ENCODE data around the gene CEBPB. TPM values are rescaled to one million over a fixed set of nuclear protein-coding genes. Genes with fewer than 3 reads are reported as not detected.

Gene CEBPB
- total and polyA plus RNA-seq, 9 donors: 15.7 to 296 (median 100) TPM

GRCh38 chr20:50146732-50147662, 43.6 kb upstream of the CEBPB start:
- no peaks in the 10 kb centered on the region for H3K36me3 ChIP-seq
- TF ChIP-seq POLR2A (IDR thresholded peaks at IDR 0.05) (no peak), EP300 (IDR thresholded peaks at IDR 0.05) (no peak), CTCF (IDR thresholded peaks at IDR 0.05) (no peak)

GRCh38 chr20:50149481-50150254, 41.0 kb upstream of the CEBPB start:
- intact Hi-C loops (cut with DNase I): loop anchor here in 1 of 4 donors (10.0 kb wide), 1 partner anchor 165 kb away; the partner anchor contains the start of gene SNAI1
- Histone ChIP-seq H3K36me3 (no peaks in the 10 kb centered on the region), H3K4me3 (no peak overlapping the region), H3K27ac (no peak overlapping the region), H3K27me3 (no peaks in the 10 kb centered on the region), H3K4me1 (ENCODE audit: insufficient read depth) (peaks cover 10% of the 10 kb centered on the region), H3K9me3 (no peaks in the 10 kb centered on the region)
- TF ChIP-seq CTCF (IDR thresholded peaks at IDR 0.05): no peak
- no peak for TF ChIP-seq EP300 (IDR thresholded peaks at IDR 0.05)
- TF ChIP-seq POLR2A (IDR thresholded peaks at IDR 0.05): no peak
- WGBS, 3 donors: 72 to 73% (median 73%) methylated on average over 16 of the region's 16 CpGs
- no peak for DNase-seq

More at GRCh38 chr20:50146732-50147662, 43.6 kb upstream of the CEBPB start:
- H3K27ac ChIP-seq: no peak overlapping the region
- H3K4me1 ChIP-seq (ENCODE audit: insufficient read depth): peaks cover 3% of the 10 kb centered on the region
- 68 to 71% (median 71%) methylated on average over 16 to 17 of the region's 17 CpGs for WGBS, 3 donors
- H3K9me3 ChIP-seq: no peaks in the 10 kb centered on the region
- intact Hi-C loops (cut with DNase I): no loop called here
- H3K27me3 ChIP-seq: no peaks in the 10 kb centered on the region
- no peak overlapping the region for H3K4me3 ChIP-seq
- no peak for DNase-seq

GRCh38 chr20:50151034-50151743, 39.4 kb upstream of the CEBPB start:
- no peak overlapping the region for H3K27ac ChIP-seq
- H3K4me1 ChIP-seq (ENCODE audit: insufficient read depth): peaks cover 10% of the 10 kb centered on the region
- 77 to 79% (median 78%) methylated on average over 10 of the region's 10 CpGs for WGBS, 3 donors
- no peak overlapping the region for H3K4me3 ChIP-seq
- DNase-seq: no peak
- intact Hi-C loops (cut with DNase I): loop anchor here in 1 of 4 donors (10.0 kb wide), 1 partner anchor 166 kb away; the partner anchor contains the start of gene SNAI1
- H3K27me3 ChIP-seq: no peaks in the 10 kb centered on the region
- no peaks in the 10 kb centered on the region for H3K9me3 ChIP-seq
- no peaks in the 10 kb centered on the region for H3K36me3 ChIP-seq
- TF ChIP-seq POLR2A (IDR thresholded peaks at IDR 0.05) (no peak), EP300 (IDR thresholded peaks at IDR 0.05) (no peak), CTCF (IDR thresholded peaks at IDR 0.05) (no peak)
